Breast epithelium (tissue), 3 donors: ENCODE results near the gene STAT3.

ENCODE experiments used
- POLR2AphosphoS5 ChIP-seq, 3 donors: sonication (generic); formaldehyde crosslinking; IDR thresholded peaks; one replicate each; pipeline ENCODE4 v1.6.1; 2017; ENCODE audit warnings: antibody characterized with exemption in 3 of 3
- TF ChIP-seq, protein P1 (sequence below), 3 donors: fragments of 450-650 bp; IDR thresholded peaks; one replicate each; pipeline ENCODE4 v1.5.1; 2016 to 2017; ENCODE audit warnings: antibody characterized with exemption in 3 of 3, mild to moderate bottlenecking in 3 of 3, moderate library complexity in 3 of 3

DNA sequence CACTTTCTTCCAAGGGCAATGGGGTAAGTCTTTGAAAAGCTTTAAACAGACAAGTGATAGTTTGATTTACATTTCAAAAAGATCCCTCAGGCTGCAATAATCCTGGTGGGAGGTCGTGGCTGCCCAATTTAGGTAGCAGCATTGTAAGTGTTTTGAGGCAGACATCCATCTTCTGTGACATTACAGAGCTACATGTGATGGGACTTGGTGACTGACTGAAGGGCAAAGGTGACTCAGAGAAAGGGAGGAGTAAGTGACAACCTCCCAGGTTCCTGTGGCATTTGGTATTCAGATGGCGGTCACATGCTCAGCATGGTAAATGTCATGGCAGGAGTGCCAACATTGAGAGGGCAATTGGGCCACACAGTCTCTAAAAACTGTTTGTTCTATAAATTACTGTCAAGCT is 26.5 kb downstream of the STAT3 start:
- no peak for TF ChIP-seq POLR2AphosphoS5 (IDR thresholded peaks at IDR 0.05)
- TF ChIP-seq, protein P1, sequence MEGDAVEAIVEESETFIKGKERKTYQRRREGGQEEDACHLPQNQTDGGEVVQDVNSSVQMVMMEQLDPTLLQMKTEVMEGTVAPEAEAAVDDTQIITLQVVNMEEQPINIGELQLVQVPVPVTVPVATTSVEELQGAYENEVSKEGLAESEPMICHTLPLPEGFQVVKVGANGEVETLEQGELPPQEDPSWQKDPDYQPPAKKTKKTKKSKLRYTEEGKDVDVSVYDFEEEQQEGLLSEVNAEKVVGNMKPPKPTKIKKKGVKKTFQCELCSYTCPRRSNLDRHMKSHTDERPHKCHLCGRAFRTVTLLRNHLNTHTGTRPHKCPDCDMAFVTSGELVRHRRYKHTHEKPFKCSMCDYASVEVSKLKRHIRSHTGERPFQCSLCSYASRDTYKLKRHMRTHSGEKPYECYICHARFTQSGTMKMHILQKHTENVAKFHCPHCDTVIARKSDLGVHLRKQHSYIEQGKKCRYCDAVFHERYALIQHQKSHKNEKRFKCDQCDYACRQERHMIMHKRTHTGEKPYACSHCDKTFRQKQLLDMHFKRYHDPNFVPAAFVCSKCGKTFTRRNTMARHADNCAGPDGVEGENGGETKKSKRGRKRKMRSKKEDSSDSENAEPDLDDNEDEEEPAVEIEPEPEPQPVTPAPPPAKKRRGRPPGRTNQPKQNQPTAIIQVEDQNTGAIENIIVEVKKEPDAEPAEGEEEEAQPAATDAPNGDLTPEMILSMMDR (IDR thresholded peaks at IDR 0.05): no peak
